Left lung (tissue), 10 donors: Measurements from ENCODE around the gene VAMP2. TPM values are rescaled to one million over a fixed set of nuclear protein-coding genes. Genes with fewer than 3 reads are reported as not detected.

ENCODE experiments used
- ATAC-seq: fragments of 200-7000 bp; cut with Tn5 transposase; one replicate; pipeline ENCODE4 v1.9.1; 2020; ENCODE audit warnings: moderate library complexity
- DNase-seq, 4 donors: peaks; one replicate each; pipeline ENCODE4 v3.0.0-alpha.2; 2013 to 2020
- H3K27ac ChIP-seq, 2 donors: fragments of 200-600 bp; sonication (generic) in 1 of 2; one replicate each; pipeline versions ENCODE4 v1.5.0 to v1.8.0; 2020 to 2021
- H3K27me3 ChIP-seq, 2 donors: fragments of 200-600 bp; sonication (generic) in 1 of 2; one replicate each; pipeline versions ENCODE4 v1.5.0 to v1.8.0; 2020 to 2021
- H3K36me3 ChIP-seq, 2 donors: fragments of 200-600 bp; sonication (generic) in 1 of 2; one replicate each; pipeline versions ENCODE4 v1.5.0 to v1.8.0; 2020 to 2021
- H3K4me1 ChIP-seq, 2 donors: fragments of 200-600 bp; one replicate each; pipeline ENCODE4 v1.8.0; 2021
- H3K4me3 ChIP-seq, 2 donors: fragments of 200-600 bp; sonication (generic) in 1 of 2; one replicate each; pipeline versions ENCODE4 v1.5.0 to v1.8.0; 2020 to 2021; ENCODE audit warnings: mild to moderate bottlenecking in 1 of 2
- H3K9me3 ChIP-seq, 2 donors: fragments of 200-600 bp; sonication (generic) in 1 of 2; one replicate each; pipeline versions ENCODE4 v1.5.0 to v1.8.0; 2020 to 2021
- CTCF ChIP-seq, 2 donors: fragments of 200-600 bp; sonication (generic) in 1 of 2; IDR thresholded peaks; one replicate each; pipeline versions ENCODE4 v1.5.0 to v1.8.0; 2021; ENCODE audit warnings: antibody characterized with exemption in 2 of 2
- intact Hi-C, 2 donors: fragments of 100-400 bp; cut with DNase I; formaldehyde crosslinking; loops; one replicate each; pipeline versions ENCODE4 v1.11.2 to v1.14.2; 2022
- polyA plus RNA-seq, 6 donors: library from polyadenylated mRNA; unstranded; fragments of 120-200 nt; gene quantifications; one replicate each; pipeline ENCODE4 v1.2.1, GENCODE V29; 2013; ENCODE audit not compliant: insufficient read length in 6 of 6
- total RNA-seq, 2 donors: library from RNA; stranded (reverse); fragmentation: NEBNext Ultra II Directional; extraction: Animal tissue kit (Norgen Biotek cat#: 25700); gene quantifications; one replicate each; pipeline ENCODE4 v1.2.1, GENCODE V29; 2021
- donor health status: DM: no; HTN: yes; CAD: no.
- donor health status: DM: no; HTN: no; CAD: no.

VAMP2 gene
- total and polyA plus RNA-seq, 8 donors = 48.3 to 108 (median 99.8) TPM

DNA sequence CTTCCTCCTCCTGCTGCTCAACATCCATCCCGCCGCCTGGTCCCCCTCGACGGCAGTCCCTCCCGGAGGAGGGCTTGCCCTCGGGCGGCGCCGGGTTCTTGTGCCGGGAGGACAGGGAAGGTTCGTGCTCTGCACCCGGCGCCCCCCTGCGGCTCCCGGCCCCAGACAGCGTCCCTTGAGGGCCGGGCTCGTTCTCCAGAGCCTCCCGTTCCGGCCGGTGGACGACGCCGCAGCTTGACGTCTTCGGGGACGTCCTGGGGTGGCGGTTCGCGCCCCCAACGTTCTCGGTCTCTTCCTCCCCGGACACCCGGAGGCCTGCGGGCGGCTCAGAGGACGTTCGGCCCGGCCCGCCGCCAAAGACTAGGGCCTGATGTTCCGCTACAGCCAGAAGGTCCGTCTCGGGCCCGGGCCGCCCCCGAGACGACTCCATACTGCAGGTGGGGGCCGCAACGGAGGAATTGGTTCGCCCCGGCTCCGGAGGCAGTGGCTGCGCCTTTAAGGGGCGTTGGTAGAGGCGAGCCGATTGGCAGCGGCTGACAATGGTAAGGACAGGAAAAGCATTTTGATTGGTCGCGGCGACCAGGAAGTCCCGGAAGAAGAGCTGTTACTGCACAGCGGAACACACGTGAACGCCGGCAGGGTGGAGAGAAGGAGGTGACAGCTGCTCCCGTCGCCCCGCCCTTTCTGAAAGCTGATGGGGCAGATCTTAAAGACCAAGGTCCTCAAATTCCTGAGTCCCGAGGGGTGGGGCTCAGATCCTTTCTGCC lies 27.1 kb upstream of the VAMP2 start, which contains the start of gene BORCS6:
TSS of gene BORCS6 (minus strand) at position 470 of the 767 bp plus-strand sequence. CDS start at position 430, 40 bp downstream.
- Histone ChIP-seq H3K4me1 (peaks cover 14 to 65% of the 10 kb centered on the region in 2 donors), H3K36me3 (no peaks in the 10 kb centered on the region), H3K4me3 (peak within 1 kb of the TSS; percentile 83 to 84), H3K9me3 (no peaks in the 10 kb centered on the region), H3K27ac (peak within 1 kb of the TSS; percentile 97), H3K27me3 (no peaks in the 10 kb centered on the region)
- peak in 1 of 2 donors; percentile 5 for TF ChIP-seq CTCF (IDR thresholded peaks at IDR 0.05)
- peak; percentile 92 to 99 (median 98) for DNase-seq
- peak; percentile 75 for ATAC-seq
- intact Hi-C loops = loop anchor here (5.0 to 10.0 kb wide), 2 partner anchors 32 to 65 kb away; partner anchors contain the start of gene HES7 (in 1 of the 2)

- Histone ChIP-seq H3K27ac (peak overlapping the region; percentile 97), H3K4me3 (peak overlapping the region; percentile 83 to 84), H3K27me3 (no peaks in the 10 kb centered on the region), H3K4me1 (peaks cover 14 to 65% of the 10 kb centered on the region in 2 donors), H3K9me3 (no peaks in the 10 kb centered on the region), H3K36me3 (no peaks in the 10 kb centered on the region)
- ATAC-seq (peak; percentile 0), DNase-seq (peak in 1 of 4 donors; percentile 79)
- intact Hi-C loops = loop anchor here (5.0 to 10.0 kb wide), 2 partner anchors 33 to 64 kb away; partner anchors contain the start of gene HES7 (in 1 of the 2)
- TF ChIP-seq CTCF (IDR thresholded peaks at IDR 0.05) = no peak
Measured at GRCh38 chr17:8189041-8189710, 26.4 kb upstream of the VAMP2 start.

GRCh38 chr17:8188263-8188839 lies 25.6 kb upstream of the VAMP2 start:
- intact Hi-C loops = loop anchor here (5.0 to 10.0 kb wide), 2 partner anchors 34 to 64 kb away; partner anchors contain the start of gene HES7 (in 1 of the 2)
- no peaks in the 10 kb centered on the region for H3K36me3 ChIP-seq
- DNase-seq (peak in 1 of 4 donors; percentile 41), ATAC-seq (no peak)
- H3K4me1 ChIP-seq = peaks cover 14 to 65% of the 10 kb centered on the region in 2 donors
- peak overlapping the region; percentile 97 for H3K27ac ChIP-seq
- no peak for TF ChIP-seq CTCF (IDR thresholded peaks at IDR 0.05)
- no peaks in the 10 kb centered on the region for H3K9me3 ChIP-seq
- H3K4me3 ChIP-seq = peak overlapping the region; percentile 83 to 84
- no peaks in the 10 kb centered on the region for H3K27me3 ChIP-seq

DNA sequence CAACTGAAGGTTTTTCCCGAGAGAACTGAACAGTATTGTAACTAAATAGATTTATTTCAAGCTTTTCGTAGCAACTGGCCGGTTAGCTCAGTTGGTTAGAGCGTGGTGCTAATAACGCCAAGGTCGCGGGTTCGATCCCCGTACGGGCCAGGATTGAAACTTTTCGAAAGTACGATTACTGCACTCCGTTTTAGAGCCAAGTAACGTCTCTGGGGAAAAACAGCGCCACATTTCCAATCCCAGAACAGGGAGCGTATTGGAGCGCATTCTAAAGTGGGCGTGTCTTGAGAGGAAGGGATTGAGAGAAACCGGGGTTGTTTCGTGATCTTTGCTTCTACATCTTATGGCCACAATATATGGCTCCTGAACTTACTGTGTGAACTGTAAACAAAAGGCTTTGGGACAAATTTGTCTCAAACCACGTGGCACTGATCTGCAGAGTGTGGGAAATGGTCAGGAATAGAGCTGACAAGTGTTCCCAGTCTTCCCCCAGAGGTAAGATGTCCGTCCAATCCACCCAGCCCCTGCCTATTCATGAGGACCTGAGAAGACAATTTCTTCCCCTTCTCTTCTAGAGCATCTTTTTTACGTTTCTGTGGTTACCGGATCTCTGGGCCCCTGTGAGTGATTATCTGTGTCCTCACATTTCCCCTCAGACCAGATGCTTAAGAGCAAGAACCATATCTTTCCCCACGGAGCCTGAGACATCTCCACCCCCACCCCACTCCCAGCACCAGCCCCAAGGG lies 24.9 kb upstream of the VAMP2 start:
- intact Hi-C loops = loop anchor here (5.0 to 10.0 kb wide), 2 partner anchors 35 to 63 kb away; partner anchors contain the start of gene HES7 (in 1 of the 2)
- Histone ChIP-seq H3K4me3 (peak overlapping the region; percentile 70 to 83), H3K9me3 (no peaks in the 10 kb centered on the region), H3K4me1 (peaks cover 14 to 63% of the 10 kb centered on the region in 2 donors), H3K27me3 (no peaks in the 10 kb centered on the region), H3K36me3 (no peaks in the 10 kb centered on the region), H3K27ac (peak overlapping the region; percentile 97)
- DNase-seq (peak in 3 of 4 donors; percentile 86 to 96 (median 95)), ATAC-seq (peak; percentile 41)
- no peak for TF ChIP-seq CTCF (IDR thresholded peaks at IDR 0.05)
